ENCODE data around the gene GAB2. TPM values are rescaled to one million over a fixed set of nuclear protein-coding genes. Genes with fewer than 3 reads are reported as not detected.

The GAB2 gene
- total RNA-seq, 1 experiment from 2014 or later: 10.0 TPM

GRCh38 chr11:78327945-78328344 is 89.7 kb downstream of the GAB2 start:
- TF ChIP-seq REST (IDR thresholded peaks at IDR 0.05; ENCODE audit: insufficient read depth in 1 of 2, low read depth in 2 of 2, low read length in 1 of 2) (no peak), CTCF (IDR thresholded peaks at IDR 0.05) (no peak), TCF7L2 (IDR thresholded peaks at IDR 0.05; ENCODE audit: low read depth, low read length) (no peak), SIN3A (IDR thresholded peaks at IDR 0.05; ENCODE audit: borderline replicate concordance, insufficient read depth, low read depth, low read length) (no peak), POLR2AphosphoS5 (IDR thresholded peaks at IDR 0.05; ENCODE audit: low read depth, low read length) (no peak)
- BruUV-seq (replicated peaks): no TSS peak
- in situ Hi-C loops (cut with HindIII; ENCODE audit: low pct_unique_long_range_greater_than_20kb, low sequenced_read_pairs): no loop called here
- intact Hi-C loops (cut with micrococcal nuclease; ENCODE audit: unreplicated experiment): no loop called here
- H3K27me3 ChIP-seq (ENCODE audit: control insufficient read depth, insufficient read depth, low read length): no peaks in the 10 kb centered on the region
- no peak overlapping the region for H3K27ac ChIP-seq (ENCODE audit: low read length)
- no peaks in the 10 kb centered on the region for H3K4me1 ChIP-seq (ENCODE audit: control insufficient read depth, insufficient read depth, low read length)
- no peak overlapping the region for H3K4me3 ChIP-seq (ENCODE audit: low read depth in 2 of 2, low read length in 2 of 2)
- H3K36me3 ChIP-seq (ENCODE audit: control insufficient read depth, insufficient read depth, low read length): no peaks in the 10 kb centered on the region
- no peak for DNase-seq (ENCODE audit: low read depth, low spot score)
- H3K9me3 ChIP-seq (ENCODE audit: control insufficient read depth, insufficient read depth, low read depth, low read length): no peaks in the 10 kb centered on the region
- ATAC-seq: no peak
- ChIA-PET CTCF (no interaction called here), POLR2A (no interaction called here)

- no peak overlapping the region for H3K4me3 ChIP-seq (ENCODE audit: low read depth in 2 of 2, low read length in 2 of 2)
- BruUV-seq (replicated peaks): no TSS peak
- H3K27me3 ChIP-seq (ENCODE audit: control insufficient read depth, insufficient read depth, low read length): no peaks in the 10 kb centered on the region
- H3K27ac ChIP-seq (ENCODE audit: low read length): no peak overlapping the region
- ATAC-seq (no peak), DNase-seq (ENCODE audit: low read depth, low spot score) (no peak)
- in situ Hi-C loops (cut with HindIII; ENCODE audit: low pct_unique_long_range_greater_than_20kb, low sequenced_read_pairs): no loop called here
- H3K9me3 ChIP-seq (ENCODE audit: control insufficient read depth, insufficient read depth, low read depth, low read length): no peaks in the 10 kb centered on the region
- intact Hi-C loops (cut with micrococcal nuclease; ENCODE audit: unreplicated experiment): no loop called here
- ChIA-PET CTCF (no interaction called here), POLR2A (no interaction called here)
- TF ChIP-seq SIN3A (IDR thresholded peaks at IDR 0.05; ENCODE audit: borderline replicate concordance, insufficient read depth, low read depth, low read length) (no peak), CTCF (IDR thresholded peaks at IDR 0.05) (no peak), REST (IDR thresholded peaks at IDR 0.05; ENCODE audit: insufficient read depth in 1 of 2, low read depth in 2 of 2, low read length in 1 of 2) (no peak), TCF7L2 (IDR thresholded peaks at IDR 0.05; ENCODE audit: low read depth, low read length) (no peak), POLR2AphosphoS5 (IDR thresholded peaks at IDR 0.05; ENCODE audit: low read depth, low read length) (no peak)
- no peaks in the 10 kb centered on the region for H3K4me1 ChIP-seq (ENCODE audit: control insufficient read depth, insufficient read depth, low read length)
- H3K36me3 ChIP-seq (ENCODE audit: control insufficient read depth, insufficient read depth, low read length): no peaks in the 10 kb centered on the region
Measured at GRCh38 chr11:78325274-78325781, 92.3 kb downstream of the GAB2 start.
